ENCODE results near the gene EDN1. TPM values are rescaled to one million over a fixed set of nuclear protein-coding genes. Genes with fewer than 3 reads are reported as not detected.
A peak's percentile ranks its signal among the peaks of the same experiment; 100 is the strongest.

EDN1 gene
- total RNA-seq, 1 experiment from 2014 or later, result 25.6 TPM

DNA sequence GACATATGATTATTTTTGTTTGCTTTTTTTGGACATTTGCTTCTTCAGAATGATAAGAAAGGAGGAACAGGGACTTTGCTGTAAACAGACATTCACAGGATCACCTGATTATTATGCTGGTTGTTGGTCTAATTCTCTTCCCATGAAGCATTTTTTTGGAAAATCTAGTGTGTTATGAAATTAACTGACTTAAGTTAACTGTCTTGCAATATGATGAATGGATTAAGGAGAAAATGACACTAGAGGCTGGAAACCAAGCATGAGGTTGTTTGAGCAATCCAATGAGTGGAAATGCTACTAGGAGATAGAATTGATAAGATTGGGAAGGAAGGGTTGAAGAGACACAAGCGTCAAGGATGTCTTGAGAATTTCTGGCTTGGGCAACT, 13.2 kb upstream of the EDN1 start:
- no peaks in the 10 kb centered on the region for H3K36me3 ChIP-seq (ENCODE audit: low read depth, low read length)
- TF ChIP-seq, protein P1, sequence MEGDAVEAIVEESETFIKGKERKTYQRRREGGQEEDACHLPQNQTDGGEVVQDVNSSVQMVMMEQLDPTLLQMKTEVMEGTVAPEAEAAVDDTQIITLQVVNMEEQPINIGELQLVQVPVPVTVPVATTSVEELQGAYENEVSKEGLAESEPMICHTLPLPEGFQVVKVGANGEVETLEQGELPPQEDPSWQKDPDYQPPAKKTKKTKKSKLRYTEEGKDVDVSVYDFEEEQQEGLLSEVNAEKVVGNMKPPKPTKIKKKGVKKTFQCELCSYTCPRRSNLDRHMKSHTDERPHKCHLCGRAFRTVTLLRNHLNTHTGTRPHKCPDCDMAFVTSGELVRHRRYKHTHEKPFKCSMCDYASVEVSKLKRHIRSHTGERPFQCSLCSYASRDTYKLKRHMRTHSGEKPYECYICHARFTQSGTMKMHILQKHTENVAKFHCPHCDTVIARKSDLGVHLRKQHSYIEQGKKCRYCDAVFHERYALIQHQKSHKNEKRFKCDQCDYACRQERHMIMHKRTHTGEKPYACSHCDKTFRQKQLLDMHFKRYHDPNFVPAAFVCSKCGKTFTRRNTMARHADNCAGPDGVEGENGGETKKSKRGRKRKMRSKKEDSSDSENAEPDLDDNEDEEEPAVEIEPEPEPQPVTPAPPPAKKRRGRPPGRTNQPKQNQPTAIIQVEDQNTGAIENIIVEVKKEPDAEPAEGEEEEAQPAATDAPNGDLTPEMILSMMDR (conservative IDR thresholded peaks at IDR 0.05; ENCODE audit: low read depth, low read length), result no peak
- no peak for TF ChIP-seq EZH2 (IDR thresholded peaks at IDR 0.05; ENCODE audit: low read length, unreplicated experiment)
- TF ChIP-seq EZH2phosphoT487 (IDR thresholded peaks at IDR 0.05; ENCODE audit: borderline replicate concordance, low read length), result no peak
- H2AFZ ChIP-seq (ENCODE audit: low read length), result no peak overlapping the region
- peaks cover 29% of the 10 kb centered on the region for H3K4me1 ChIP-seq (ENCODE audit: insufficient read depth, low read length)
- ATAC-seq, result no peak
- H3K79me2 ChIP-seq (ENCODE audit: low read length), result no peaks in the 10 kb centered on the region
- ChIA-PET CTCF (no interaction called here), POLR2A (ENCODE audit: unreplicated experiment) (no interaction called here)
- no TSS peak for BruUV-seq (replicated peaks)
- no peak for DNase-seq
- H3F3A ChIP-seq (ENCODE audit: low read length, unreplicated experiment), result peaks cover 6% of the 10 kb centered on the region
- H3K4me3 ChIP-seq (ENCODE audit: low read length), result no peak overlapping the region
- no peaks in the 10 kb centered on the region for H4K20me1 ChIP-seq (ENCODE audit: low read length)
- peaks cover 1% of the 10 kb centered on the region; the same call in 1 of the 2 replicates for H3K9me3 ChIP-seq (ENCODE audit: low read length)
- intact Hi-C loops (cut with micrococcal nuclease), result no loop called here
- no peak overlapping the region for H3K9ac ChIP-seq (ENCODE audit: low read length)
- H3K27ac ChIP-seq (ENCODE audit: low read length), result no peak overlapping the region
- no peaks in the 10 kb centered on the region for H3K27me3 ChIP-seq (ENCODE audit: low read length)
- no peak overlapping the region for H3K4me2 ChIP-seq (ENCODE audit: low read length)
- no peaks in the 10 kb centered on the region for H3K9me2 ChIP-seq (replicated peaks; ENCODE audit: low read length)

GRCh38 chr6:12277386-12277785, 12.8 kb upstream of the EDN1 start:
- no peak overlapping the region for H3K27ac ChIP-seq (ENCODE audit: low read length)
- H2AFZ ChIP-seq (ENCODE audit: low read length), result no peak overlapping the region
- no peaks in the 10 kb centered on the region for H3K36me3 ChIP-seq (ENCODE audit: low read depth, low read length)
- peaks cover 6% of the 10 kb centered on the region for H3F3A ChIP-seq (ENCODE audit: low read length, unreplicated experiment)
- DNase-seq, result no peak
- H4K20me1 ChIP-seq (ENCODE audit: low read length), result no peaks in the 10 kb centered on the region
- TF ChIP-seq EZH2 (IDR thresholded peaks at IDR 0.05; ENCODE audit: low read length, unreplicated experiment), result no peak
- no peak for TF ChIP-seq EZH2phosphoT487 (IDR thresholded peaks at IDR 0.05; ENCODE audit: borderline replicate concordance, low read length)
- TF ChIP-seq, protein P1 (conservative IDR thresholded peaks at IDR 0.05; ENCODE audit: low read depth, low read length), result no peak
- H3K9me2 ChIP-seq (replicated peaks; ENCODE audit: low read length), result no peaks in the 10 kb centered on the region
- H3K79me2 ChIP-seq (ENCODE audit: low read length), result no peaks in the 10 kb centered on the region
- CTCF ChIA-PET, result no interaction called here
- H3K9me3 ChIP-seq (ENCODE audit: low read length), result no peaks in the 10 kb centered on the region
- peaks cover 29% of the 10 kb centered on the region for H3K4me1 ChIP-seq (ENCODE audit: insufficient read depth, low read length)
- no peak overlapping the region for H3K9ac ChIP-seq (ENCODE audit: low read length)
- H3K27me3 ChIP-seq (ENCODE audit: low read length), result no peaks in the 10 kb centered on the region
- POLR2A ChIA-PET (ENCODE audit: unreplicated experiment), result no interaction called here
- no TSS peak for BruUV-seq (replicated peaks)
- H3K4me3 ChIP-seq (ENCODE audit: low read length), result no peak overlapping the region
- ATAC-seq, result no peak
- no peak overlapping the region for H3K4me2 ChIP-seq (ENCODE audit: low read length)
- intact Hi-C loops (cut with micrococcal nuclease), result no loop called here

DNA sequence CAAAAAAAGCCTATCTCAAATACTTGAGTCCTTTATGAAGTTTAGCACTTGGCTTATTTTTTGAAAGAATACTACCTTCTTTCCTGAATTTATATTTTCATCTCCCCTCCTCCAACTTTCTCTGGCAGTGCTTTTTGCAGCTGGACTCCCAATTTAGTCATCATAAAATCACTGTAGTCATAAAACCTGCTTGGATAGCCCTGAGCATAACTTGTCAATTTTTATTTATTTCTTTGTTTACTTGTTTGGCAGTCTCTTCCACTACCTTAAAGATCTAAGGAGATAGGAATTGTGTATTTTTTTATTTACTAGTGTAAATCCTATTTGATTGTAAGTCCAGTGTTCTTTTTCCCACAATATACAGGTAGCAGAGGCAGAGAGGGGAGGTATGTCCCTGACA, 11.2 kb upstream of the EDN1 start:
- Histone ChIP-seq H3K4me2 (ENCODE audit: low read length) (peak overlapping the region; percentile 29), H2AFZ (ENCODE audit: low read length) (no peak overlapping the region), H3K9me2 (replicated peaks; ENCODE audit: low read length) (no peaks in the 10 kb centered on the region), H3K9me3 (ENCODE audit: low read length) (no peaks in the 10 kb centered on the region), H3K36me3 (ENCODE audit: low read depth, low read length) (no peaks in the 10 kb centered on the region), H3K4me1 (ENCODE audit: insufficient read depth, low read length) (peaks cover 29% of the 10 kb centered on the region), H3K4me3 (ENCODE audit: low read length) (no peak overlapping the region), H3K9ac (ENCODE audit: low read length) (no peak overlapping the region; the same call in 1 of the 2 replicates), H3K27ac (ENCODE audit: low read length) (peak overlapping the region; percentile 45), H4K20me1 (ENCODE audit: low read length) (no peaks in the 10 kb centered on the region), H3K27me3 (ENCODE audit: low read length) (no peaks in the 10 kb centered on the region), H3K79me2 (ENCODE audit: low read length) (no peaks in the 10 kb centered on the region), H3F3A (ENCODE audit: low read length, unreplicated experiment) (peaks cover 6% of the 10 kb centered on the region)
- CTCF ChIA-PET, result interaction anchor here (1.7 kb wide), 1 partner anchor 8 kb away, joined by 5 read pairs; no protein-coding TSS in a partner anchor
- POLR2A ChIA-PET (ENCODE audit: unreplicated experiment), result no interaction called here
- intact Hi-C loops (cut with micrococcal nuclease), result no loop called here
- DNase-seq (peak; percentile 46), ATAC-seq (peak; percentile 38)
- no TSS peak for BruUV-seq (replicated peaks)
- TF ChIP-seq EZH2 (IDR thresholded peaks at IDR 0.05; ENCODE audit: low read length, unreplicated experiment) (no peak), EZH2phosphoT487 (IDR thresholded peaks at IDR 0.05; ENCODE audit: borderline replicate concordance, low read length) (no peak)
- TF ChIP-seq, protein P1 (conservative IDR thresholded peaks at IDR 0.05; ENCODE audit: low read depth, low read length), result no peak
